HCT116 (cell line): ENCODE measurements around the gene SSRP1.
A peak's percentile ranks its signal among the peaks of the same experiment; 100 is the strongest.

Source experiments
- CEBPB ChIP-seq: IDR thresholded peaks from 2 replicates; pipeline ENCODE4 v1.6.1; 2012; ENCODE audit warnings: low read depth
- EZH2 ChIP-seq: fragments of 200-600 bp; sonication (generic); IDR thresholded peaks from 2 replicates; pipeline ENCODE4 v1.6.1; 2017; ENCODE audit warnings: antibody characterized with exemption, mixed run types
- POLR2AphosphoS5 ChIP-seq: IDR thresholded peaks from 2 replicates; pipeline ENCODE4 v1.6.1; 2011; ENCODE audit warnings: mild to moderate bottlenecking, low read depth, low read length, moderate library complexity
- RAD21 ChIP-seq: IDR thresholded peaks from 2 replicates; pipeline ENCODE4 v1.6.1; 2012; ENCODE audit warnings: low read depth, mild to moderate bottlenecking
- SRF ChIP-seq: IDR thresholded peaks from 2 replicates; pipeline ENCODE4 v1.6.1; 2012; ENCODE audit warnings: low read depth
- TF ChIP-seq, protein P1 (sequence below), 3 experiments: fragments of 200-600 bp in 1 of 3; sonication (generic) in 1 of 3; IDR thresholded peaks in 2 of 3; conservative IDR thresholded peaks in 1 of 3; 2 replicates each; pipeline ENCODE4 v1.5.1; 2012 to 2017; ENCODE audit warnings: low read depth in 2 of 3, low read length in 2 of 3, antibody characterized with exemption in 1 of 3, borderline replicate concordance in 1 of 3, control low read depth in 1 of 3, mild to moderate bottlenecking in 1 of 3, mixed read lengths in 1 of 3, mixed run types in 1 of 3, moderate library complexity in 1 of 3; ENCODE audit not compliant: insufficient read depth in 1 of 3

DNA sequence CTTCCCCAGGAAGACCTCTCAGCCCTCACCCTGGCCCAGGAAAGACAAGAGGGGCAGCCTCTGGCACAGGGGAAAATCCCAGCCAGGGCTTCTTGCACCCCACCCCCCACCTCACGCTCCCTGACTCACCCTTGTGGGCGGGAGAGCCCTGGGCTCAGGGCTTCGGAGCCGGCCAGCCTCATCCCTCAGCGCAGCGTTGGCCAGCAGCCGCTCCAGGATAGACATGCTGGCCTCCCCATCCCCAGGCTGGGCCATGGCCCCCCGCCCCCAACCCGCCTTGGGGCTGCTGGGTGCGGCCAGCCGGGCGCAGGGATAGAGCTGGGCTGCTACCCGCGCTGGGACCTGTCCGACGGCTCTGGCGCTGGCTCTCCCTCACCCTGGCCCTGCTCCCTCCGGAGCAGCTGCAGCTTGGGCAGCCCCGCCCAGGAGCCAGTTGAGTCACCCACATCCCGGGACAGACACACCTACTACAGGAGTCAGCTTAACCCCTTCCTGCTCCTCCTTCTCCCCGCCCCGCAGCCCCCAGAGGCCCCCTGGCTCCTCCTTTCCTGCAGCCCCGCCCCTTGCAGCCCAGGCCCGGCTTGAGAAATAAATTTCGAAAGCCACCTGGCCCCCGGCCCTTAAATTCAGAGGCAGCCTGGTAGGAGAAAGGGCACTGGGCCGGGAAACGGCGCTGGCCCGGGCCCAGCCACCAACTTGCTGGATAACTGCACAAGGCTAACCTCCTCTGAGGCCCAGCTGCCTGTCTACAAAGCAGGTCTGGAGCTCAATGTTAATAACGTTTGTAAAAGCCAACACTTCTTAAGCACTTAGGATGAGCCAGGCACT lies 24.4 kb downstream of the SSRP1 start:
- TF ChIP-seq POLR2AphosphoS5, result peak; percentile 93
- TF ChIP-seq EZH2, result no peak
- TF ChIP-seq, protein P1, sequence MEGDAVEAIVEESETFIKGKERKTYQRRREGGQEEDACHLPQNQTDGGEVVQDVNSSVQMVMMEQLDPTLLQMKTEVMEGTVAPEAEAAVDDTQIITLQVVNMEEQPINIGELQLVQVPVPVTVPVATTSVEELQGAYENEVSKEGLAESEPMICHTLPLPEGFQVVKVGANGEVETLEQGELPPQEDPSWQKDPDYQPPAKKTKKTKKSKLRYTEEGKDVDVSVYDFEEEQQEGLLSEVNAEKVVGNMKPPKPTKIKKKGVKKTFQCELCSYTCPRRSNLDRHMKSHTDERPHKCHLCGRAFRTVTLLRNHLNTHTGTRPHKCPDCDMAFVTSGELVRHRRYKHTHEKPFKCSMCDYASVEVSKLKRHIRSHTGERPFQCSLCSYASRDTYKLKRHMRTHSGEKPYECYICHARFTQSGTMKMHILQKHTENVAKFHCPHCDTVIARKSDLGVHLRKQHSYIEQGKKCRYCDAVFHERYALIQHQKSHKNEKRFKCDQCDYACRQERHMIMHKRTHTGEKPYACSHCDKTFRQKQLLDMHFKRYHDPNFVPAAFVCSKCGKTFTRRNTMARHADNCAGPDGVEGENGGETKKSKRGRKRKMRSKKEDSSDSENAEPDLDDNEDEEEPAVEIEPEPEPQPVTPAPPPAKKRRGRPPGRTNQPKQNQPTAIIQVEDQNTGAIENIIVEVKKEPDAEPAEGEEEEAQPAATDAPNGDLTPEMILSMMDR (IDR thresholded peaks at IDR 0.05 in 2 of 3, conservative IDR thresholded peaks at IDR 0.05 in 1 of 3; ENCODE audit: borderline replicate concordance in 1 of 3, insufficient read depth in 1 of 3, low read depth in 2 of 3, low read length in 2 of 3), result no peak
- TF ChIP-seq RAD21, result no peak
- TF ChIP-seq CEBPB, result no peak
- TF ChIP-seq SRF, result no peak
